ENCODE results near the gene CMPK2. TPM values are rescaled to one million over a fixed set of nuclear protein-coding genes. Genes with fewer than 3 reads are reported as not detected.

The CMPK2 gene
- total RNA-seq, 1 experiment from 2014 or later, result not detected

GRCh38 chr2:6846967-6847681 is 18.6 kb downstream of the CMPK2 start:
- in situ Hi-C loops (cut with HindIII; ENCODE audit: low sequenced_read_pairs), result no loop called here
- no peak for DNase-seq (ENCODE audit: low spot score)

- in situ Hi-C loops (cut with HindIII; ENCODE audit: low sequenced_read_pairs), result no loop called here
- no peak for DNase-seq (ENCODE audit: low spot score)
These were observed 19.2 kb downstream of the CMPK2 start for GRCh38 chr2:6846540-6846939.

- in situ Hi-C loops (cut with HindIII; ENCODE audit: low sequenced_read_pairs), result no loop called here
- no peak for DNase-seq (ENCODE audit: low spot score)
These were observed 19.8 kb downstream of the CMPK2 start for GRCh38 chr2:6845903-6846302.

GRCh38 chr2:6845312-6845711 is 20.4 kb downstream of the CMPK2 start:
- in situ Hi-C loops (cut with HindIII; ENCODE audit: low sequenced_read_pairs), result no loop called here
- no peak for DNase-seq (ENCODE audit: low spot score)

GRCh38 chr2:6841537-6842287 is 24.0 kb downstream of the CMPK2 start:
- in situ Hi-C loops (cut with HindIII; ENCODE audit: low sequenced_read_pairs), result no loop called here
- DNase-seq (ENCODE audit: low spot score), result no peak

- in situ Hi-C loops (cut with HindIII; ENCODE audit: low sequenced_read_pairs), result no loop called here
These were observed 26.9 kb downstream of the CMPK2 start for GRCh38 chr2:6838673-6839319.

GRCh38 chr2:6835467-6835866 is 30.2 kb downstream of the CMPK2 start:
- in situ Hi-C loops (cut with HindIII; ENCODE audit: low sequenced_read_pairs), result no loop called here
- no peak for DNase-seq (ENCODE audit: low spot score)

More at GRCh38 chr2:6838673-6839319, 26.9 kb downstream of the CMPK2 start:
- DNase-seq (ENCODE audit: low spot score), result no peak

- in situ Hi-C loops (cut with HindIII; ENCODE audit: low sequenced_read_pairs), result no loop called here
- DNase-seq (ENCODE audit: low spot score), result no peak
These were observed 31.5 kb downstream of the CMPK2 start for GRCh38 chr2:6834163-6834562.

- in situ Hi-C loops (cut with HindIII; ENCODE audit: low sequenced_read_pairs), result no loop called here
These were observed 32.5 kb downstream of the CMPK2 start for GRCh38 chr2:6833300-6833604.

GRCh38 chr2:6832596-6833299 is 33.0 kb downstream of the CMPK2 start:
- in situ Hi-C loops (cut with HindIII; ENCODE audit: low sequenced_read_pairs), result no loop called here

More at GRCh38 chr2:6833300-6833604, 32.5 kb downstream of the CMPK2 start:
- DNase-seq (ENCODE audit: low spot score), result no peak

GRCh38 chr2:6831229-6831628 is 34.5 kb downstream of the CMPK2 start:
- no peak for DNase-seq (ENCODE audit: low spot score)
- in situ Hi-C loops (cut with HindIII; ENCODE audit: low sequenced_read_pairs), result no loop called here

More at GRCh38 chr2:6832596-6833299, 33.0 kb downstream of the CMPK2 start:
- no peak for DNase-seq (ENCODE audit: low spot score)

GRCh38 chr2:6828299-6828584 is 37.5 kb downstream of the CMPK2 start:
- in situ Hi-C loops (cut with HindIII; ENCODE audit: low sequenced_read_pairs), result no loop called here
- peak; percentile 37 for DNase-seq (ENCODE audit: low spot score)

- in situ Hi-C loops (cut with HindIII; ENCODE audit: low sequenced_read_pairs), result no loop called here
- no peak for DNase-seq (ENCODE audit: low spot score)
These were observed 38.0 kb downstream of the CMPK2 start for GRCh38 chr2:6827566-6828298.

GRCh38 chr2:6826081-6826913 is 39.4 kb downstream of the CMPK2 start:
- in situ Hi-C loops (cut with HindIII; ENCODE audit: low sequenced_read_pairs), result no loop called here
- DNase-seq (ENCODE audit: low spot score), result no peak

GRCh38 chr2:6824962-6825361 is 40.7 kb downstream of the CMPK2 start:
- in situ Hi-C loops (cut with HindIII; ENCODE audit: low sequenced_read_pairs), result no loop called here
- no peak for DNase-seq (ENCODE audit: low spot score)

- no peak for DNase-seq (ENCODE audit: low spot score)
- in situ Hi-C loops (cut with HindIII; ENCODE audit: low sequenced_read_pairs), result no loop called here
These were observed 42.6 kb downstream of the CMPK2 start for GRCh38 chr2:6823111-6823510.

GRCh38 chr2:6822406-6822805 is 43.3 kb downstream of the CMPK2 start:
- in situ Hi-C loops (cut with HindIII; ENCODE audit: low sequenced_read_pairs), result no loop called here
- DNase-seq (ENCODE audit: low spot score), result no peak

- in situ Hi-C loops (cut with HindIII; ENCODE audit: low sequenced_read_pairs), result no loop called here
- DNase-seq (ENCODE audit: low spot score), result no peak
These were observed 44.7 kb downstream of the CMPK2 start for GRCh38 chr2:6820903-6821584.
